ENCODE results near the gene ZIC5. TPM values are rescaled to one million over a fixed set of nuclear protein-coding genes. Genes with fewer than 3 reads are reported as not detected.
A peak's percentile ranks its signal among the peaks of the same experiment; 100 is the strongest.

The ZIC5 gene
- total and polyA plus RNA-seq, 12 donors, result not detected

GRCh38 chr13:99980201-99980823, 8.7 kb upstream of the ZIC5 start:
- intact Hi-C loops (cut with DNase I), result no loop called here
- Histone ChIP-seq H3K4me1 (peaks cover 10 to 58% (median 28%) of the 10 kb centered on the region in 9 donors), H3K9me3 (peaks cover 0 to 4% (median 0%) of the 10 kb centered on the region in 11 donors), H3K27ac (no peak overlapping the region), H3K36me3 (no peaks in the 10 kb centered on the region), H3K4me3 (peak overlapping the region; percentile 26 to 57 (median 46)), H3K27me3 (peaks cover 79 to 100% (median 100%) of the 10 kb centered on the region in 7 donors)
- peak in 1 of 2 donors; percentile 68 for DNase-seq
- peak; percentile 78 to 88 (median 82) for ATAC-seq
- TF ChIP-seq, protein P1, sequence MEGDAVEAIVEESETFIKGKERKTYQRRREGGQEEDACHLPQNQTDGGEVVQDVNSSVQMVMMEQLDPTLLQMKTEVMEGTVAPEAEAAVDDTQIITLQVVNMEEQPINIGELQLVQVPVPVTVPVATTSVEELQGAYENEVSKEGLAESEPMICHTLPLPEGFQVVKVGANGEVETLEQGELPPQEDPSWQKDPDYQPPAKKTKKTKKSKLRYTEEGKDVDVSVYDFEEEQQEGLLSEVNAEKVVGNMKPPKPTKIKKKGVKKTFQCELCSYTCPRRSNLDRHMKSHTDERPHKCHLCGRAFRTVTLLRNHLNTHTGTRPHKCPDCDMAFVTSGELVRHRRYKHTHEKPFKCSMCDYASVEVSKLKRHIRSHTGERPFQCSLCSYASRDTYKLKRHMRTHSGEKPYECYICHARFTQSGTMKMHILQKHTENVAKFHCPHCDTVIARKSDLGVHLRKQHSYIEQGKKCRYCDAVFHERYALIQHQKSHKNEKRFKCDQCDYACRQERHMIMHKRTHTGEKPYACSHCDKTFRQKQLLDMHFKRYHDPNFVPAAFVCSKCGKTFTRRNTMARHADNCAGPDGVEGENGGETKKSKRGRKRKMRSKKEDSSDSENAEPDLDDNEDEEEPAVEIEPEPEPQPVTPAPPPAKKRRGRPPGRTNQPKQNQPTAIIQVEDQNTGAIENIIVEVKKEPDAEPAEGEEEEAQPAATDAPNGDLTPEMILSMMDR (IDR thresholded peaks at IDR 0.05), result no peak
- WGBS, 2 donors, result 1% methylated on average over 64 to 74 of the region's 76 CpGs

DNA sequence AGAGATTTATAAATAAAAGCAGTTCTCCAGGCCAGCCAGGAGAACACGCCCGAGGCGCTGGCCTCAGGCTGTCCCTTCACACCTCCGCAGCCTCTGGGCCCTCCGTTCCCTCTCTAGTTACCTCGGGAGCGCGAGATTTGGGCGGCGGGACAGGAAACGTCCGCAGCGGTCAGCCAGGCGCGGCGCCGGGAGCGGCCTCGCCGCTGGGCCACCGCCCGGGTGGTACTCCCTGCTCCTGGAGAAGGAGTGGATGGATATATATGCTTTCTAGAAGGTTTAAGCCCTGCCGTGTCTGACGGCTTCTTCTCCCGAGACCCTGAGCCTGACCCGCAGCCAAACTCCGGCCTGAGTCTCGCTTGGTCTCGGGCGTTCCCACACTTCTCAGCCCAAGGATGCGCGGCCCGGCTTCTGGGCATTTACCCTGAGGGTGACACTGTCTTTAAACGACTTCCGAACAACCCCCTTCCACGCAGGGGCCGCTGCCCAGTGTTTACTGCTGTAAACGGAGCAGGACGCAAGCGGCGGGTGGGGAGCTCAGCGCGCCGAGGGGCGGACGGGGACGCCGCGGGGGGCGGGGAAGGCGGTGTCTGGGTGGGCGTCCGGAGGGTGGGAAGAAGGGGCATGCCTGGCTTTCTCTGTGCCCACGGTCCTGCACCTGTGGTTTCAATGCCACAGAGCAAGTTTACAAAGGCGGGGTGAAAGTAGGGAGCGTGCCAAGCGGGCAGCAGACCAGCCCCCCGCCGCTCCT, 8.1 kb upstream of the ZIC5 start:
- TF ChIP-seq, protein P1 (IDR thresholded peaks at IDR 0.05), result no peak
- DNase-seq (no peak), ATAC-seq (peak in 1 of 8 donors; percentile 14)
- peaks cover 10 to 53% (median 28%) of the 10 kb centered on the region in 9 donors for H3K4me1 ChIP-seq
- H3K27ac ChIP-seq, result no peak overlapping the region
- H3K36me3 ChIP-seq, result no peaks in the 10 kb centered on the region
- H3K9me3 ChIP-seq, result peaks cover 0 to 4% (median 0%) of the 10 kb centered on the region in 11 donors
- intact Hi-C loops (cut with DNase I), result no loop called here
- peaks cover 80 to 100% (median 100%) of the 10 kb centered on the region in 7 donors for H3K27me3 ChIP-seq
- H3K4me3 ChIP-seq, result peak overlapping the region; percentile 26 to 57 (median 46)
- WGBS, 2 donors, result 1 to 3% methylated on average over 59 of the region's 59 CpGs

- no peak overlapping the region for H3K27ac ChIP-seq
- intact Hi-C loops (cut with DNase I), result no loop called here
- peak overlapping the region in 1 of 10 donors; percentile 55 for H3K4me3 ChIP-seq
- ATAC-seq (no peak), DNase-seq (no peak)
- no peaks in the 10 kb centered on the region for H3K36me3 ChIP-seq
- H3K27me3 ChIP-seq, result peaks cover 80 to 100% (median 100%) of the 10 kb centered on the region in 7 donors
- H3K4me1 ChIP-seq, result peaks cover 10 to 51% (median 28%) of the 10 kb centered on the region in 9 donors
- peaks cover 0 to 4% (median 0%) of the 10 kb centered on the region in 11 donors for H3K9me3 ChIP-seq
- TF ChIP-seq, protein P1 (IDR thresholded peaks at IDR 0.05), result no peak
- WGBS, 2 donors, result 3 to 6% methylated on average over 18 of the region's 18 CpGs
Measured at GRCh38 chr13:99978799-99979452, 7.4 kb upstream of the ZIC5 start.
